HG03280 (cell line): ENCODE data around the gene HDAC1.
"Not testable (repeated sequence)": the region's sequence is repeated elsewhere in the genome, so short reads cannot be mapped to it uniquely, and the experiment has no call there.

Source experiments
- ATAC-seq: cut with Tn5 transposase; IDR thresholded peaks from one replicate; pipeline ENCODE4 v1.9.1; 2021; ENCODE audit warnings: mild to moderate bottlenecking, moderate library complexity; ENCODE audit not compliant: unreplicated experiment

HDAC1 gene

GRCh38 chr1:32345289-32345827 is 53.5 kb downstream of the HDAC1 start:
- ATAC-seq = no peak

GRCh38 chr1:32346532-32347157 is 54.8 kb downstream of the HDAC1 start:
- no peak for ATAC-seq

GRCh38 chr1:32349211-32349708 is 57.4 kb downstream of the HDAC1 start:
- ATAC-seq = no peak

- ATAC-seq = peak; percentile 39
These were observed 59.0 kb downstream of the HDAC1 start for GRCh38 chr1:32350785-32351398.

- peak; percentile 89 for ATAC-seq
These were observed 59.7 kb downstream of the HDAC1 start for GRCh38 chr1:32351399-32352238.

- no peak for ATAC-seq
These were observed 60.4 kb downstream of the HDAC1 start for GRCh38 chr1:32352239-32352745.

GRCh38 chr1:32352831-32353383 is 61.0 kb downstream of the HDAC1 start:
- ATAC-seq = no peak

GRCh38 chr1:32353431-32353830 is 61.5 kb downstream of the HDAC1 start:
- ATAC-seq = no peak

GRCh38 chr1:32353886-32354570 is 62.1 kb downstream of the HDAC1 start:
- ATAC-seq = no peak

- not testable (repeated sequence) for ATAC-seq
These were observed 63.9 kb downstream of the HDAC1 start for GRCh38 chr1:32355778-32356177.

- no peak for ATAC-seq
These were observed 64.6 kb downstream of the HDAC1 start for GRCh38 chr1:32356478-32356877.

- no peak for ATAC-seq
These were observed 65.7 kb downstream of the HDAC1 start for GRCh38 chr1:32357614-32358013.

GRCh38 chr1:32358435-32358834 is 66.6 kb downstream of the HDAC1 start:
- ATAC-seq = no peak

GRCh38 chr1:32361308-32361673 is 69.4 kb downstream of the HDAC1 start:
- ATAC-seq = no peak

- no peak for ATAC-seq
These were observed 70.0 kb downstream of the HDAC1 start for GRCh38 chr1:32361674-32362473.

GRCh38 chr1:32362474-32363313 is 70.8 kb downstream of the HDAC1 start, which contains the start of the genes FAM229A and TSSK3:
TSS of gene FAM229A (minus strand) at chr1:32362485. CDS start at chr1:32362091, 394 bp downstream.
TSS of gene TSSK3 (plus strand) at chr1:32362539. CDS start at chr1:32362702, 163 bp downstream.
- ATAC-seq = no peak

- ATAC-seq = no peak
These were observed 71.8 kb downstream of the HDAC1 start for GRCh38 chr1:32363713-32364112.

- no peak for ATAC-seq
These were observed 73.0 kb downstream of the HDAC1 start for GRCh38 chr1:32364836-32365235.
